Progenitor cell of endocrine pancreas (in vitro differentiated cells): ENCODE results near the gene PIKFYVE. TPM values are rescaled to one million over a fixed set of nuclear protein-coding genes. Genes with fewer than 3 reads are reported as not detected.
"Not testable (repeated sequence)": the region's sequence is repeated elsewhere in the genome, so short reads cannot be mapped to it uniquely, and the experiment has no call there.

Experiments
- DNase-seq: peaks from one replicate; pipeline ENCODE4 v3.0.0; 2021; ENCODE audit warnings: low spot score; ENCODE audit not compliant: unreplicated experiment
- H3K27ac Mint-ChIP-seq: 2 replicates; pipeline ENCODE4 v1.8.0; 2021; ENCODE audit warnings: mild to moderate bottlenecking, moderate library complexity, mixed read lengths
- H3K27me3 Mint-ChIP-seq: 2 replicates; pipeline ENCODE4 v1.8.0; 2021; ENCODE audit warnings: mixed read lengths
- H3K36me3 Mint-ChIP-seq: 2 replicates; pipeline ENCODE4 v1.8.0; 2022; ENCODE audit warnings: mixed read lengths; ENCODE audit not compliant: insufficient read depth
- H3K4me1 Mint-ChIP-seq: 2 replicates; pipeline ENCODE4 v1.8.0; 2021; ENCODE audit warnings: low read depth, mixed read lengths
- H3K4me3 Mint-ChIP-seq: 2 replicates; pipeline ENCODE4 v1.8.0; 2021; ENCODE audit warnings: low read depth, mild to moderate bottlenecking, moderate library complexity, mixed read lengths
- H3K9me3 Mint-ChIP-seq: 2 replicates; pipeline ENCODE4 v1.8.0; 2021; ENCODE audit warnings: low read depth, mixed read lengths
- CTCF ChIP-seq: fragments of 200-600 bp; sonication (generic); IDR thresholded peaks from one replicate; pipeline ENCODE4 v1.5.0; 2021; ENCODE audit warnings: antibody characterized with exemption, mild to moderate bottlenecking; ENCODE audit not compliant: unreplicated experiment
- total RNA-seq: library from RNA; stranded (reverse); gene quantifications from 2 replicates; pipeline ENCODE4 v1.2.1, GENCODE V29; 2021

Gene PIKFYVE
- total RNA-seq, 1 donor from 2014 or later: 38.4 TPM

GRCh38 chr2:208373460-208374089 is 107.5 kb downstream of the PIKFYVE start:
- no peak overlapping the region for H3K4me3 Mint-ChIP-seq
- H3K9me3 Mint-ChIP-seq: peaks cover 3% of the 10 kb centered on the region
- H3K36me3 Mint-ChIP-seq: no peaks in the 10 kb centered on the region
- H3K4me1 Mint-ChIP-seq: no peaks in the 10 kb centered on the region
- H3K27ac Mint-ChIP-seq: no peak overlapping the region
- peak; percentile 83 for TF ChIP-seq CTCF
- no peak for DNase-seq
- no peaks in the 10 kb centered on the region for H3K27me3 Mint-ChIP-seq

GRCh38 chr2:208375491-208376068 is 109.5 kb downstream of the PIKFYVE start:
- no peak for DNase-seq
- no peak overlapping the region for H3K27ac Mint-ChIP-seq
- TF ChIP-seq CTCF: no peak
- H3K4me3 Mint-ChIP-seq: no peak overlapping the region
- H3K9me3 Mint-ChIP-seq: peaks cover 3% of the 10 kb centered on the region
- H3K27me3 Mint-ChIP-seq: no peaks in the 10 kb centered on the region
- no peaks in the 10 kb centered on the region for H3K4me1 Mint-ChIP-seq
- no peaks in the 10 kb centered on the region for H3K36me3 Mint-ChIP-seq

- H3K27ac Mint-ChIP-seq, H3K27me3 Mint-ChIP-seq, H3K36me3 Mint-ChIP-seq, H3K4me1 Mint-ChIP-seq, H3K4me3 Mint-ChIP-seq, H3K9me3 Mint-ChIP-seq, DNase-seq: not testable (repeated sequence)
Measured at GRCh38 chr2:208377344-208377860, 111.3 kb downstream of the PIKFYVE start.

- no peak for TF ChIP-seq CTCF
- Mint-ChIP-seq H3K27me3 (peaks cover 3% of the 10 kb centered on the region), H3K4me1 (no peaks in the 10 kb centered on the region)
Measured at GRCh38 chr2:208379192-208379591, 113.1 kb downstream of the PIKFYVE start.

GRCh38 chr2:208384637-208385036 is 118.6 kb downstream of the PIKFYVE start:
- DNase-seq: no peak
- Mint-ChIP-seq H3K4me3 (no peak overlapping the region), H3K27me3 (peaks cover 3% of the 10 kb centered on the region), H3K4me1 (no peaks in the 10 kb centered on the region), H3K27ac (no peak overlapping the region), H3K9me3 (peaks cover 3% of the 10 kb centered on the region), H3K36me3 (no peaks in the 10 kb centered on the region)
- no peak for TF ChIP-seq CTCF

More at GRCh38 chr2:208379192-208379591, 113.1 kb downstream of the PIKFYVE start:
- Mint-ChIP-seq H3K27ac (no peak overlapping the region), H3K36me3 (no peaks in the 10 kb centered on the region), H3K9me3 (peaks cover 3% of the 10 kb centered on the region), H3K4me3 (no peak overlapping the region)
- no peak for DNase-seq

- no peak for TF ChIP-seq CTCF
- no peaks in the 10 kb centered on the region for H3K36me3 Mint-ChIP-seq
- no peak for DNase-seq
- peaks cover 6% of the 10 kb centered on the region for H3K9me3 Mint-ChIP-seq
- H3K27ac Mint-ChIP-seq: no peak overlapping the region
- no peaks in the 10 kb centered on the region for H3K4me1 Mint-ChIP-seq
- H3K27me3 Mint-ChIP-seq: peaks cover 3% of the 10 kb centered on the region
- H3K4me3 Mint-ChIP-seq: no peak overlapping the region
Measured at GRCh38 chr2:208386541-208386940, 120.5 kb downstream of the PIKFYVE start.
